Chondrocyte (in vitro differentiated cells): ENCODE data around the gene ARSJ. TPM values are rescaled to one million over a fixed set of nuclear protein-coding genes. Genes with fewer than 3 reads are reported as not detected.

Source experiments
- DNase-seq: peaks from one replicate; pipeline ENCODE4 v3.0.0; 2021; ENCODE audit warnings: mixed read lengths, low spot score
- H3K27ac Mint-ChIP-seq: one replicate; pipeline ENCODE4 v1.8.0; 2021; ENCODE audit warnings: mild to moderate bottlenecking, moderate library complexity, mixed read lengths; ENCODE audit not compliant: unreplicated experiment
- H3K27me3 Mint-ChIP-seq: 2 replicates; pipeline ENCODE4 v1.8.0; 2021; ENCODE audit warnings: low read depth, mixed read lengths
- H3K36me3 Mint-ChIP-seq: 2 replicates; pipeline ENCODE4 v1.8.0; 2021; ENCODE audit warnings: low read depth, mixed read lengths
- H3K4me1 Mint-ChIP-seq: 2 replicates; pipeline ENCODE4 v1.8.0; 2021; ENCODE audit warnings: low read depth, mild to moderate bottlenecking, mixed read lengths
- H3K4me3 Mint-ChIP-seq: one replicate; pipeline ENCODE4 v1.8.0; 2021; ENCODE audit warnings: mild to moderate bottlenecking, moderate library complexity, mixed read lengths; ENCODE audit not compliant: unreplicated experiment
- H3K9me3 Mint-ChIP-seq: 2 replicates; pipeline ENCODE4 v1.8.0; 2021; ENCODE audit warnings: low read depth, mixed read lengths
- total RNA-seq: library from RNA; stranded (reverse); gene quantifications from 3 replicates; pipeline ENCODE4 v1.2.1, GENCODE V29; 2021
- TF ChIP-seq, protein P1 (sequence below): fragments of 200-600 bp; sonication (generic); IDR thresholded peaks from 2 replicates; pipeline ENCODE4 v1.5.0; 2021; ENCODE audit warnings: antibody characterized with exemption, mild to moderate bottlenecking, moderate library complexity

Gene ARSJ
- total RNA-seq, 1 donor from 2014 or later: 80.9 TPM

GRCh38 chr4:113951263-113951662, 28.2 kb downstream of the ARSJ start:
- peaks cover 67% of the 10 kb centered on the region for H3K4me1 Mint-ChIP-seq
- no peaks in the 10 kb centered on the region for H3K9me3 Mint-ChIP-seq
- H3K36me3 Mint-ChIP-seq: peaks cover 9% of the 10 kb centered on the region
- no peak overlapping the region for H3K4me3 Mint-ChIP-seq
- DNase-seq: no peak
- TF ChIP-seq, protein P1, sequence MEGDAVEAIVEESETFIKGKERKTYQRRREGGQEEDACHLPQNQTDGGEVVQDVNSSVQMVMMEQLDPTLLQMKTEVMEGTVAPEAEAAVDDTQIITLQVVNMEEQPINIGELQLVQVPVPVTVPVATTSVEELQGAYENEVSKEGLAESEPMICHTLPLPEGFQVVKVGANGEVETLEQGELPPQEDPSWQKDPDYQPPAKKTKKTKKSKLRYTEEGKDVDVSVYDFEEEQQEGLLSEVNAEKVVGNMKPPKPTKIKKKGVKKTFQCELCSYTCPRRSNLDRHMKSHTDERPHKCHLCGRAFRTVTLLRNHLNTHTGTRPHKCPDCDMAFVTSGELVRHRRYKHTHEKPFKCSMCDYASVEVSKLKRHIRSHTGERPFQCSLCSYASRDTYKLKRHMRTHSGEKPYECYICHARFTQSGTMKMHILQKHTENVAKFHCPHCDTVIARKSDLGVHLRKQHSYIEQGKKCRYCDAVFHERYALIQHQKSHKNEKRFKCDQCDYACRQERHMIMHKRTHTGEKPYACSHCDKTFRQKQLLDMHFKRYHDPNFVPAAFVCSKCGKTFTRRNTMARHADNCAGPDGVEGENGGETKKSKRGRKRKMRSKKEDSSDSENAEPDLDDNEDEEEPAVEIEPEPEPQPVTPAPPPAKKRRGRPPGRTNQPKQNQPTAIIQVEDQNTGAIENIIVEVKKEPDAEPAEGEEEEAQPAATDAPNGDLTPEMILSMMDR: no peak
- H3K27ac Mint-ChIP-seq: peak overlapping the region; percentile 79
- no peaks in the 10 kb centered on the region for H3K27me3 Mint-ChIP-seq

DNA sequence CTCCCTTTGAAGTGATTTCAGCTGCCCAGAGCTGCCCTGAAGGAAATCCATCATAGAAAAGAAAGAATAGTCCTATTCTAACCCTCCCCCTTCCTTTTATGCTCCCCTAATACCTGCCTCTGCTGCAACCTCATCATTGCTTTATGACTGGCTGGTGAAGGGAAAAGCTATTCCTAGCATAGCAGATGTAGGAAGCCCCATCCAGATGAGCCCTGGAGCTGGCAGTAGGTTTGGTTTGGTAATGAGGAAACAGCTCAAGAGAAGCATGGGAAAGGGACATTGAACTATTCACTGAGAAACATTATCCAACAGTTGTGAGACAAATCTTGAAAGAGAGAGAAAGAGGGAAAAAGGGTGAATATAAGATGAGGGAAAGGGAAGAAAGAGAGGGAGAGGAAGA, 29.2 kb downstream of the ARSJ start:
- Mint-ChIP-seq H3K36me3 (peaks cover 9% of the 10 kb centered on the region), H3K4me1 (peaks cover 68% of the 10 kb centered on the region), H3K27ac (peak overlapping the region; percentile 55), H3K9me3 (no peaks in the 10 kb centered on the region), H3K4me3 (no peak overlapping the region), H3K27me3 (no peaks in the 10 kb centered on the region)
- TF ChIP-seq, protein P1: no peak
- DNase-seq: no peak

DNA sequence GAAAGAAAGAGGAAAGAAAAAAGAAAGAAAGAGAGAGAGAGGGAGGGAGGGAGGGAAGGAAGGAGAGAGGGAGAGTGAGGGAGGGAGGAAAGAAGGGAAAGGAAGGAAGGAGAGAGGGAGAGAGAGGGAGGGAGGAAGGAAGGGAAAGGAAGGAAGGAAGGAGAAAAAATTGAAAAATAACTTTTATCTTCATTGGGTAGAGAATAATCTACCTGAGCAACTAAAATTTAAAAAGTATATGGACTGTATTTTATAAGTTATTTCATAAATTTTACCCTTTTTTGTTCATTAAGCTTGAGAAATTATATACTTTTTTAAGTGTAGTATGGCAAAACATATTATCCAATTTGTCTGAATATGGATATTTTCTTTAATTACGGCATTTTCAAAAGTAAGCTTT, 32.0 kb downstream of the ARSJ start:
- Mint-ChIP-seq H3K4me1 (peaks cover 77% of the 10 kb centered on the region), H3K27ac (no peak overlapping the region), H3K4me3 (no peak overlapping the region), H3K9me3 (no peaks in the 10 kb centered on the region), H3K36me3 (peaks cover 3% of the 10 kb centered on the region), H3K27me3 (no peaks in the 10 kb centered on the region)
- DNase-seq: no peak
- TF ChIP-seq, protein P1: no peak

DNA sequence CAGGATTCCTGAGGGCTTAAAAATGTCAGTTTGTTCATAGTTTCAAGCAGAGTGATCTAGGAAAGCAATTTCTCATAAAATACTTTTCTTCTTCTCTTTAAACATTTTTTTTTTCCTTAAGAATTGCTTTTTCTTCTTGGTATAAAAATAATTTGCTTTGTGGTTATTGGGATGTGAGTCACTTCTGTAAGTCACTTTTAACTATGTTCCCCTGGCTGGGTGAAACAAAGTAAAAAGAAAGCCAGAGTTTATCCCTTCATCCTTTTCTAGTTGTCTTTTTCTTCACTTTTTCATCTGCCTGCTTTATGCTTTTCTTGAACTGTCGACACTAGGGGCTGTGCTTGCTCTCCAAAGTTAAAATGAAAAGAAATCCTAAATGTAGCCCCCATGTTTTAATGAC, 33.5 kb downstream of the ARSJ start:
- peak overlapping the region; percentile 85 for H3K27ac Mint-ChIP-seq
- peak overlapping the region; percentile 9 for H3K4me3 Mint-ChIP-seq
- H3K27me3 Mint-ChIP-seq: no peaks in the 10 kb centered on the region
- DNase-seq: no peak
- peaks cover 75% of the 10 kb centered on the region for H3K4me1 Mint-ChIP-seq
- TF ChIP-seq, protein P1: peak; percentile 26
- peaks cover 2% of the 10 kb centered on the region for H3K36me3 Mint-ChIP-seq
- H3K9me3 Mint-ChIP-seq: no peaks in the 10 kb centered on the region

- no peak for DNase-seq
- Mint-ChIP-seq H3K9me3 (no peaks in the 10 kb centered on the region), H3K4me1 (peaks cover 61% of the 10 kb centered on the region), H3K4me3 (no peak overlapping the region), H3K27me3 (no peaks in the 10 kb centered on the region), H3K36me3 (peaks cover 7% of the 10 kb centered on the region), H3K27ac (peak overlapping the region; percentile 63)
- TF ChIP-seq, protein P1: no peak
These were observed 35.6 kb downstream of the ARSJ start for GRCh38 chr4:113943863-113944262.
